Muscle layer of colon (tissue), 2 donors: Measurements from ENCODE around the gene EGFR.

ENCODE experiments used
- H3K27ac ChIP-seq: one replicate; pipeline ENCODE4 v1.7.0; 2013; ENCODE audit warnings: low read depth, mild to moderate bottlenecking, low read length, moderate library complexity
- H3K27me3 ChIP-seq, 2 donors: one replicate each; pipeline ENCODE4 v1.7.0; 2013; ENCODE audit warnings: low read length in 2 of 2, mild to moderate bottlenecking in 2 of 2; ENCODE audit not compliant: insufficient read depth in 2 of 2, control insufficient read depth in 1 of 2
- H3K36me3 ChIP-seq: one replicate; pipeline ENCODE4 v1.7.0; 2013; ENCODE audit warnings: mild to moderate bottlenecking, low read length; ENCODE audit not compliant: insufficient read depth
- H3K4me1 ChIP-seq: one replicate; pipeline ENCODE4 v1.7.0; 2013; ENCODE audit warnings: mild to moderate bottlenecking, low read length; ENCODE audit not compliant: insufficient read depth
- H3K4me3 ChIP-seq, 2 donors: one replicate each; pipeline ENCODE4 v1.7.0; 2013; ENCODE audit warnings: low read length in 2 of 2, low read depth in 1 of 2, mild to moderate bottlenecking in 1 of 2, moderate library complexity in 1 of 2
- H3K9ac ChIP-seq: one replicate; pipeline ENCODE4 v1.7.0; 2013; ENCODE audit warnings: low read length
- H3K9me3 ChIP-seq: one replicate; pipeline ENCODE4 v1.7.0; 2013; ENCODE audit warnings: mild to moderate bottlenecking, low read length
- donor health status: abdominal sarcoma.
- donor health status: Adenocarcinoma of cecum.

Gene EGFR

DNA sequence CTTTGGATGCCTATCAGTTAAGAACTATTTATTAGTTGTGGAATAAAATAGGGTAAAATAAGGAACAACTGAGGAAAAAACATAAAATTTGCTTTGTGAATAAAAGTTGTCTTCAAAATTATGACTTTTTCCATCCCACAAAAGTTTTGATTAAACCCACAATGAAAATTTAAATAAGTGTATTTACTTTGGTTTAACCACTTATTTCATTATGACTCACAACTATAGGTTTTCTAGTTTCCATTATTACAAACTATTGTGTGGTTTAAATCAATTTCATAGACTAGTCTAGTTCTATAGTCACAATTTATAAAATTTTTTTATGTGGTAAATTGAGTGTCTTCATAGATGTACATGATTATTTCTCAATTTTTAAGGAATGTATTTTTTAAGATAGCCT, 116.6 kb downstream of the EGFR start:
- Histone ChIP-seq H3K4me1 (peaks cover 36% of the 10 kb centered on the region), H3K4me3 (no peak overlapping the region), H3K9me3 (no peaks in the 10 kb centered on the region), H3K27me3 (no peaks in the 10 kb centered on the region), H3K36me3 (no peaks in the 10 kb centered on the region), H3K9ac (no peak overlapping the region), H3K27ac (no peak overlapping the region)

DNA sequence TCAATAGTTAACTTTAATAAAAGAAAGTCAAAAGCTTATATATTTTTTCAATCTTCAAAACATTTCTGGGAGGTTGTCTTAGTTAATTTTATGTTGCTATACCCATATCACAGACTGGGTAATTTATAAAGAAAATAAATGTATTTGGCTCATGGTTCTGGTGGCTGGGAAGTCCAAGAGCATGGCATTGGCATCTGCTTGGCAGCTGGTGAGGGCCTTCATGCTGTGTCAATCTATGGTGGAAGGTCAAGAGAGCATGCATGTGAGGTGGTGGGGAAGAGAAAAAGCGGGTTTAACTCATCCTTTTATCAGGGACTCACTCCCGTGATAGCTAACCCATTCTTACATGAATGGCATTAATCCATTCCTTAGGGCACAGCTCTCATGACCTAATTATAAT, 119.8 kb downstream of the EGFR start:
- Histone ChIP-seq H3K4me1 (peaks cover 18% of the 10 kb centered on the region), H3K9me3 (no peaks in the 10 kb centered on the region), H3K4me3 (no peak overlapping the region), H3K9ac (no peak overlapping the region), H3K36me3 (peaks cover 14% of the 10 kb centered on the region), H3K27ac (no peak overlapping the region), H3K27me3 (no peaks in the 10 kb centered on the region)

DNA sequence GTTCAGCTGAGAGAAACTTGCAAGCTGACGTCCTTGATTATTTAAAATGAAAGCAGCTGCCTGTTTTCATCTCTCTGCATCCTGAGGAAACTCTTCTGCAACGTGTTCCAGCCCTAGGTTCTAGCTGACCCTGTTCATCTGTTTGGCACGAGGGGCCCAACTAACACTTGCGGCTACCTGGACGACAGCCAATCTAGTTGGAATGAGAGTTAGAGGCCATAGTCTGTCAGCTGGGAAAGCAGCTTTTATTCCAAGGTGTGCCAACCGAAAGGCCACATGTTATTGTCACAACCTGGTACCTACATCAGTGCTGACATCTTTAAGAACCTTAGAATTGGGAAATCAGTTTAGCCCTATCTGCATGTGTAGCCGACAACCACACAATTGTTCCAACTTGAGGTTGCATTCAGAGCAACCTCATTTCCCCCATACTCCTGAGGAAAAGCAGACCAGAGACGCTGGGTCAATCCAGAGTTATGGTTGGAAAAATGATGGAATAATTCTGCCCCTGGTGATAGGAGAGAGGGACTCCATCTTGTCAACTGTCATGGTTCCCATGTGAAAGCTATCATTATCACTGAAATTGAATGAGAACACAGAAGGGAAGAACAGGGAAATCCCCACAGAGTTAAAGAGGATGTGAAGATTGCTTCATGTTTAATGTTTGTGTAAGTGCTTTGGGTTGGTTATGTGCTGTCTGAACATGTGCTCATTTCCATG, 121.6 kb downstream of the EGFR start:
- no peaks in the 10 kb centered on the region for H3K27me3 ChIP-seq
- H3K27ac ChIP-seq = peak overlapping the region; percentile 16

DNA sequence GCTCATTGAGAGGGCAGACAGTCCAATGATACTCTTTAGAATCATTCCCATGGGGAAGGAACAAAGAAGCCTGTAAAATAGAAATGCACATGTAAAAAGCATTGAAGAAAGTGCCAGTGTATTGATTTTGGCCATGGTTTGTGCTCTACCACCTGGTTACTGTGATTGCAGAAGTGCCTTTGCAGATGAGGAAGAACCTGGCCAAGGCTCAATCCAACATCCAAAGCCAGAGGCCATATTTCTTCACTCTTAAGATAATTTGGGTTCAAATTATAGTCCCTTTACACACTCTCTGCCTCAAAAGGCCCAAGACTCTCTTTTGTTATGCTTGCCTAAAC, 122.1 kb downstream of the EGFR start:
- H3K4me3 ChIP-seq = no peak overlapping the region
- no peak overlapping the region for H3K27ac ChIP-seq
- no peaks in the 10 kb centered on the region for H3K9me3 ChIP-seq
- no peak overlapping the region for H3K9ac ChIP-seq
- H3K27me3 ChIP-seq = no peaks in the 10 kb centered on the region
- peaks cover 26% of the 10 kb centered on the region for H3K36me3 ChIP-seq
- H3K4me1 ChIP-seq = peaks cover 14% of the 10 kb centered on the region

More for the DNA sequence above, 121.6 kb downstream of the EGFR start:
- H3K9ac ChIP-seq = no peak overlapping the region
- H3K9me3 ChIP-seq = no peaks in the 10 kb centered on the region
- H3K36me3 ChIP-seq = peaks cover 20% of the 10 kb centered on the region
- H3K4me1 ChIP-seq = peaks cover 14% of the 10 kb centered on the region
- H3K4me3 ChIP-seq = no peak overlapping the region

DNA sequence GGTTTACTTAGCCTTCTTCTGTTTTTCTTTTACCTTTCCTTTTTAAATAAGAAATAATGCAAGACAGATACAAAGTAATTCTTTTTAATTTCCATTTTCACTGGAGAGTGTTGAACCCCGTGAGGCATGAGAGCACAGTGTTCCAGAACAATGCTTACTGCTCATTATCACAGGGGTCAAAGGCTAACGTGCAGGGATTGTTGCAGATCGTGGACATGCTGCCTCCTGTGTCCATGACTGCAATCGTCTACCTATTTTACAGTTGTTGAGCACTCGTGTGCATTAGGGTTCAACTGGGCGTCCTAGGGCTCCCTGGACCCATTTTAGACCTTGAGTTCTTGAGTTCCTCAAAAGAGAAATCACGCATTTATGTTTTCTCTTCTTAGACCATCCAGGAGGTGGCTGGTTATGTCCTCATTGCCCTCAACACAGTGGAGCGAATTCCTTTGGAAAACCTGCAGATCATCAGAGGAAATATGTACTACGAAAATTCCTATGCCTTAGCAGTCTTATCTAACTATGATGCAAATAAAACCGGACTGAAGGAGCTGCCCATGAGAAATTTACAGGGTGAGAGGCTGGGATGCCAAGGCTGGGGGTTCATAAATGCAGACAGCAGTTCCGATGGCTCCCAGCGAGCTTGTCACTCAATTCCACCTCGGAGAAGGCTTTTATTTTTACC, 124.2 kb downstream of the EGFR start:
- H3K36me3 ChIP-seq = peaks cover 41% of the 10 kb centered on the region
- no peak overlapping the region for H3K4me3 ChIP-seq
- no peak overlapping the region for H3K9ac ChIP-seq
- H3K27ac ChIP-seq = no peak overlapping the region
- H3K27me3 ChIP-seq = no peaks in the 10 kb centered on the region
- H3K9me3 ChIP-seq = no peaks in the 10 kb centered on the region
- H3K4me1 ChIP-seq = peaks cover 14% of the 10 kb centered on the region

DNA sequence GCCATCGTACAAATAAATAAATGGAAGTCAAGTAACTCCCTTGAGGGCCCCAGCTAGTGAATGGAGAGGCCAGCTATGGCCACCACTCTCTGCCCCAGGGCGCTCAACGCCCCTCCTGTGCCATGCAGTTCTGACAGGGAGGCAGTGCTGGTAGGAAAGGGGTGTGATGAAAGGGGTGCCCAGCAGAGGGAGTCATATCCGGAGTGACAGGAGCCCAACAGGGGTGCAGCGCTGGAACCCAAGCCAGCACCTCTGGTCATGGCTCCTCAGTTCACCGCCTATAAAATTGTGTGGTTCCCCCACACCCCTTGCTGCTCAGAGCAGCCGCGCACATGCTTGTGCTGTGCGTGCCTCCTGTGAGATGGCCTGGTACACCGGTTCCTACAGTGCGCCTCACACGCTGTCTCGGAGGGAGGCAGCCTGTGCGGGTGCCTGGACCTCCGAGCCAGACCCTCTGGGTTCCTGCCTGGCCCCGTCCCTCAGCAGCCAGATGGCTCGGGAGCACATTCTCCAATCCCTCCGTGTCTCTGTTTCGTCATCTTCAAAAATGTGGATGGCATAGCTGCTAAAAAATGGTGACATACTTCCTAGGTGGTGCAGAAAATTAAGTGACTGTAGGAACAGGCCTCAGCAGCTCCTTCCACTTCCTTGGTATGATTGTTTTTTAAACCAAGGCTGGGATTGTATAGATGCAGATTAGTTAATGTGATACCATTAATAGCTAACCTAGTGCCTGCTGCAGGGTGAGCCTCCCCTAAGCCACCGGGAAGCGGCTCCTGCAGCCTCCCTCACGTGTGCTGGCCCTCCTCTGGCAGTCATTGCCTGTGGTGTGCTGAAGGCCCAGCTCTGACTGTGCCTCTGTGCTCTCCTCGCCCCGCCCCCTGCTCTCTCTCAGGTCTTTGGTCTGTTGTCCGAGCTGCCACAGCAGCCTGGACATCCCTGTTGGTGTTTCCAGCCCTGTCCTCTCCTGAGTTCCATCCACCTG, 125.8 kb downstream of the EGFR start:
- Histone ChIP-seq H3K9me3 (no peaks in the 10 kb centered on the region), H3K36me3 (peaks cover 44% of the 10 kb centered on the region), H3K27me3 (no peaks in the 10 kb centered on the region), H3K27ac (no peak overlapping the region), H3K4me3 (no peak overlapping the region), H3K4me1 (peaks cover 14% of the 10 kb centered on the region), H3K9ac (no peak overlapping the region)

DNA sequence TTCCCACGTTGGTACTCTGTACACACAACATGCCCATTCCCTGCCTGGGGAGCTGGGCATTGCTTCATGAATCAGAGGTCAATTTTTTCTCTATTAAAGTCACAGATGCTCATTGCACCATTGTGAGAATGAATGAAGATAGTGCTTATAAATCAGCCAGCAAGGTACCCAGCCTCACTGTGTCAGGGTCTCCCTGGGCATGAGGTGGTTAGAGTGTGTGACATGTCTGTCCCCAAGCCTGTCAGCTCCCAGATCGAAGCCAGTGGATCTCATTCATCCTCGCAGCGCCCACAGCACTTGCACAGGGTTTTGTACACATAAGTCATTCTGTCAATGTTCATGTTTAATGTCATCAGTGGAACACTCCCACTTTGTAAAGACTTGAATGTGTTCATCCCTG, 126.8 kb downstream of the EGFR start:
- Histone ChIP-seq H3K36me3 (peaks cover 46% of the 10 kb centered on the region), H3K4me3 (no peak overlapping the region), H3K4me1 (peaks cover 7% of the 10 kb centered on the region), H3K27me3 (no peaks in the 10 kb centered on the region), H3K27ac (no peak overlapping the region), H3K9ac (no peak overlapping the region), H3K9me3 (no peaks in the 10 kb centered on the region)

DNA sequence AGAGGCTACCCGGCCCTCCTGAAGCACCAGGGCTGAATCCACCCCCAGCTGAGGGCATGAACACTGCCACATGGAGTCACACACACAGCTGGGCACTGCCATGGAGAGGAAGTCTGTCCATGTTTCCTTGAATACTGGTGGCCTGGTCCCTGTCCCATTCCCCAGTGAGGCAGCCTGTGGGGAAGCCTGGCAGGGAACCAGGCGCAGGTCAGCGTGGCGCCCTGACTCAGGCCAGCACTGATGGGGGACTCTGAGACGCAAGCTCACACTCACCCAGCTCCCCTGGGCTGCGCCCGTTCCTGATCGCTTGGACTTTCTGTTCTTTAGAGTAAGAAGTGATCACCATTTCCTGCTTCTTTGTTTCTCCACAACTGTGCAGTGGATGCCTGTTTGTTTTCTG, 128.3 kb downstream of the EGFR start:
- Histone ChIP-seq H3K9me3 (no peaks in the 10 kb centered on the region), H3K4me3 (no peak overlapping the region), H3K27me3 (no peaks in the 10 kb centered on the region), H3K36me3 (peaks cover 55% of the 10 kb centered on the region), H3K4me1 (no peaks in the 10 kb centered on the region), H3K27ac (no peak overlapping the region), H3K9ac (no peak overlapping the region)

DNA sequence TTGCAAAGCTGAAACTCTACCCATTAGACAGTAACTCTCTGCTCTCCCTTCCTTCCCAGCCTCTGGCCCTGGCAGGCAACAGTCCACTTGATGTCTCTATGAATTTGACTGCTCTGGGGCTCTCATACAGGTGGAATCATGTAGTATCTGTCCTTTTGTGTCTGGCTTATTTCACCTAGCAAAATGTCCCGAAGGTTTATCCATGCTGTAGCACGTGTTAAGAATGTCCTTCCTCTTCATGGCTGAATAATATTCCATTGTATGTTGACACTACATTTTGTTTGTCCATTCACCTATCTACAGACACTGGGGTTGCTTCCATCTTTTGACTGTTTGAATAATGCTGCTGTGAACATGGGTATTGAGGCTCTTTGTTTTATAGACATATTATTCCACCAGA, 128.9 kb downstream of the EGFR start:
- H3K9ac ChIP-seq = no peak overlapping the region
- no peak overlapping the region for H3K4me3 ChIP-seq
- H3K9me3 ChIP-seq = no peaks in the 10 kb centered on the region
- H3K27me3 ChIP-seq = no peaks in the 10 kb centered on the region
- H3K36me3 ChIP-seq = peaks cover 56% of the 10 kb centered on the region
- H3K4me1 ChIP-seq = no peaks in the 10 kb centered on the region
- no peak overlapping the region for H3K27ac ChIP-seq

DNA sequence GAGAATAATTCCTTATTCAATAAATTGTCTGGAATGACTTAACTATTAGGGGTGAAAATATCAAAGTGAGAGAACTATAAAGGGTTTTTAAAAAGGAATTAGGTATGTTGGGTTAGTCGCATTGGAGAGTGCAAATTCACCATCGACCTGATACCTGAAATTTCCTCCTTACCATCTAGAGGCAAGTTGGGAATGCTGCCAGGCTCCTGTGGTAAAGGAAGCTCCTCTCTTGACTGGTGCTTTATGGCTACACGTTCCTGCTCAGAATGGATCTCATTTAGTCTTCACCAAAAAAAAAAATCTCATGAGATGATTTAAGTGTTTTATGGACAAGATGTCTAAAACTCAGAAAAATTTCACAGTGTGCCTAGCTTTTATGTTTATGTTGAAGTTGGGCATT, 129.8 kb downstream of the EGFR start:
- no peaks in the 10 kb centered on the region for H3K4me1 ChIP-seq

DNA sequence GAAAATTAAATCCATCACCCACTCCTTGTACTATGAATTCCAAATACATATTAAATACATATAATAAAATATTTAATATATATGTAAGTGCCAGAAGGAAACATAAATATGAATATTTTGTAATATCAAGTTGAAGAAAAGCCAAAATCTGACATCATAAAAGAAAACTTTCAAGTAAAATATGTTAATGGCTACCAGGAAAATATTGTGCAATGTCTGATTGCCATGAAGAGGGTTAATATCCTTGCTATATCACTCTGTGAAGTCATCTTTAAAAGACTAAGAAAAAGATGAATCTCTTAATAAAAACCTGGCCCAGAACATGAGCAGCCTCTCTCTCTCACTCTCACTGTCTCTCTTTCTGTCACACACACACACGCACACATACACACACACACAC, 130.2 kb downstream of the EGFR start:
- Histone ChIP-seq H3K27ac (no peak overlapping the region), H3K4me3 (no peak overlapping the region), H3K27me3 (no peaks in the 10 kb centered on the region), H3K9me3 (no peaks in the 10 kb centered on the region), H3K9ac (no peak overlapping the region), H3K4me1 (no peaks in the 10 kb centered on the region), H3K36me3 (peaks cover 53% of the 10 kb centered on the region)

More for the DNA sequence above, 129.8 kb downstream of the EGFR start:
- H3K9me3 ChIP-seq = no peaks in the 10 kb centered on the region
- H3K27ac ChIP-seq = no peak overlapping the region
- H3K36me3 ChIP-seq = peaks cover 54% of the 10 kb centered on the region
- no peak overlapping the region for H3K4me3 ChIP-seq
- no peak overlapping the region for H3K9ac ChIP-seq
- no peaks in the 10 kb centered on the region for H3K27me3 ChIP-seq
